Measurements from ENCODE around the gene NAXD.

NAXD gene

GRCh38 chr13:110581506-110582185 lies 33.7 kb upstream of the NAXD start:
- no peaks in the 10 kb centered on the region for H3K27me3 ChIP-seq (ENCODE audit: insufficient read depth, poor library complexity, severe bottlenecking)
- TF ChIP-seq CTCF (IDR thresholded peaks at IDR 0.05; ENCODE audit: insufficient read depth, low read length) (no peak), SPI1 (IDR thresholded peaks at IDR 0.05; ENCODE audit: borderline replicate concordance, low read depth) (no peak), POLR2AphosphoS5 (IDR thresholded peaks at IDR 0.05; ENCODE audit: low read depth) (no peak), GABPA (IDR thresholded peaks at IDR 0.05; ENCODE audit: low read depth) (no peak), REST (IDR thresholded peaks at IDR 0.05; ENCODE audit: insufficient replicate concordance, low read depth) (no peak)
- DNase-seq (ENCODE audit: low read depth in 1 of 2, low spot score in 1 of 2): no peak
- no peak overlapping the region for H3K27ac ChIP-seq (replicated peaks)
- H3K4me3 ChIP-seq (replicated peaks; ENCODE audit: insufficient read depth, low read length): no peak overlapping the region

- no peak overlapping the region for H3K27ac ChIP-seq (replicated peaks)
- no peak for DNase-seq (ENCODE audit: low read depth in 1 of 2, low spot score in 1 of 2)
- TF ChIP-seq POLR2AphosphoS5 (IDR thresholded peaks at IDR 0.05; ENCODE audit: low read depth) (no peak), REST (IDR thresholded peaks at IDR 0.05; ENCODE audit: insufficient replicate concordance, low read depth) (no peak), CTCF (IDR thresholded peaks at IDR 0.05; ENCODE audit: insufficient read depth, low read length) (no peak)
Observed at GRCh38 chr13:110582421-110582954, 32.9 kb upstream of the NAXD start.

GRCh38 chr13:110583178-110583865 lies 32.0 kb upstream of the NAXD start:
- DNase-seq (ENCODE audit: low read depth in 1 of 2, low spot score in 1 of 2): no peak
- TF ChIP-seq REST (IDR thresholded peaks at IDR 0.05; ENCODE audit: insufficient replicate concordance, low read depth) (no peak), CTCF (IDR thresholded peaks at IDR 0.05; ENCODE audit: insufficient read depth, low read length) (no peak), SPI1 (IDR thresholded peaks at IDR 0.05; ENCODE audit: borderline replicate concordance, low read depth) (no peak), POLR2AphosphoS5 (IDR thresholded peaks at IDR 0.05; ENCODE audit: low read depth) (no peak)

More at GRCh38 chr13:110582421-110582954, 32.9 kb upstream of the NAXD start:
- Histone ChIP-seq H3K4me3 (replicated peaks; ENCODE audit: insufficient read depth, low read length) (no peak overlapping the region), H3K27me3 (ENCODE audit: insufficient read depth, poor library complexity, severe bottlenecking) (no peaks in the 10 kb centered on the region)

More at GRCh38 chr13:110583178-110583865, 32.0 kb upstream of the NAXD start:
- H3K27me3 ChIP-seq (ENCODE audit: insufficient read depth, poor library complexity, severe bottlenecking): no peaks in the 10 kb centered on the region
- no peak overlapping the region for H3K27ac ChIP-seq (replicated peaks)
- H3K4me3 ChIP-seq (replicated peaks; ENCODE audit: insufficient read depth, low read length): no peak overlapping the region
